ENCODE measurements around the gene TBC1D10A. TPM values are rescaled to one million over a fixed set of nuclear protein-coding genes. Genes with fewer than 3 reads are reported as not detected.

The TBC1D10A gene
- total and polyA plus RNA-seq, 9 donors = 6.2 to 11.3 (median 8.4) TPM

DNA sequence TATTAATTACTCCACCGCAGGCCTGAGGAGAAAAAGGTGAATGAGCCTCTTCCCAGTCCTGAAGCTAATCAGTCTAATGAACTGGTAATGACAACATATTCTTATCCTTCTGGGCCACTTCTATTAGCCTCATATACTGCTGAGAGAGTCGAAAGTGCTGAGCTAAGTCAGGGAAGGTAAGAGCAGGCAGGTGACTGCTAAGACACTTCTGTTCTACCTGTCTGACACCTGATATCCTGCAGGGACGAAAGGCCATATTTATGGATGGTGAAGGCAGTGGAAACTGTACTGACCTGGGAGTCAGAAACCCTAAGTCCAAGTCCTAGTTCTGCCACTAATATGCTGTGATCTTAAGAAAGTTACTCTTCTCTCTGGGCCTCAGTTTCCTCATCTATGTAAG is 3.5 kb downstream of the TBC1D10A start:
- H3K4me3 ChIP-seq (ENCODE audit: low read length) = no peak overlapping the region
- H3K4me1 ChIP-seq (ENCODE audit: control insufficient read depth, insufficient read depth, low read length) = peaks cover 35% of the 10 kb centered on the region
- peaks cover 12% of the 10 kb centered on the region for H3K36me3 ChIP-seq (ENCODE audit: control insufficient read depth, insufficient read depth, low read length)
- no peak overlapping the region for H3K27ac ChIP-seq (ENCODE audit: low read length)
- H3K27me3 ChIP-seq (ENCODE audit: control insufficient read depth, insufficient read depth, low read length) = no peaks in the 10 kb centered on the region
- WGBS (ENCODE audit: insufficient coverage) = 100% methylated on average over 1 of the region's 3 CpGs
- no peaks in the 10 kb centered on the region for H3K9me3 ChIP-seq (replicated peaks; ENCODE audit: control insufficient read depth, low read depth, low read length)
- no peak for DNase-seq

DNA sequence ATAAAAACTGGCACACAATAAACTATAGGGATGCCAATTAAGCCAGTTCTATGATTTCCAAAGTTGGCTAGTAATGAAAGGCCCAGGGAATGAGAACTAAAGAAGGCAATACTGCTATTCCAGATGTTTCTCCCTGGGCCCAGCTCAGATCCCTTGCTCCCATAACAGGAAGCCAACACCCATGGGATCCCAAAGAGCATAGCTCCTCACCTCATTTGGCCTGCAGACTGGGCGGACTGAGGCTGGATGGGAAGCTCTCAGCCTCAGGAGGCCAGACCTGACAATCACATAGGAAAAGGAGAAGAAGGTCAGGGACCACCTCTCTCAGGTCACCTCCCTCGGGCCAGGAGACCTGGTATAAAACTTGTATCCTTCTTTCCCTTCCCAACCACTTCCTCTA is 5.3 kb downstream of the TBC1D10A start:
- 90% methylated on average over 2 of the region's 2 CpGs for WGBS (ENCODE audit: insufficient coverage)
- peaks cover 12% of the 10 kb centered on the region for H3K36me3 ChIP-seq (ENCODE audit: control insufficient read depth, insufficient read depth, low read length)
- no peaks in the 10 kb centered on the region for H3K27me3 ChIP-seq (ENCODE audit: control insufficient read depth, insufficient read depth, low read length)
- H3K4me1 ChIP-seq (ENCODE audit: control insufficient read depth, insufficient read depth, low read length) = peaks cover 30% of the 10 kb centered on the region
- no peak for DNase-seq
- no peak overlapping the region for H3K27ac ChIP-seq (ENCODE audit: low read length)
- H3K9me3 ChIP-seq (replicated peaks; ENCODE audit: control insufficient read depth, low read depth, low read length) = no peaks in the 10 kb centered on the region
- H3K4me3 ChIP-seq (ENCODE audit: low read length) = no peak overlapping the region

DNA sequence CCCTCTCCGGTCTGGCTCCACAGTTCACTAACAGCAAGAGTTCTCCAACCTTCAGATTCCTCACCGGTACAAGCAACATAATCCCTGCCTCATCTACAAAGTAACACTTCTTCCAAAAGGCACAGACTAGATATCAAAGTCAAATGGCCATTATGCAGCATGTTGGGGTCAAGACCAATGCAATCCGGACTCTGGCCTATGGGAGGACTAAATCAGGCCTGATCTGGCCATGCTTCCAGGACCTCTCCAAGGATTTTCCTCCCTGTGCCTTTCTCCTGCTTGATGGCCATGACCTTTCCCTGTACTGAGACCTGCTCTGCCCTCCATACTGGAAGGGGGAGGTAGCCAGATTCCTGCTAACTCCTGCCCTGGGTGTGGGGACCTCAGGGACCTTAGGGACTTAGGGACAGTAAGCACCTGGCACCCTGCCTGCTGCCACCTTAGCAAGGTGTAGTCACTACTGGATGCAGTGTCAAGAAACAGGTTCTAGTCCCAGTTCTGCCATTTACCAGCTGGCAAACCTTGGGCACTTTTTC is 6.7 kb downstream of the TBC1D10A start:
- Histone ChIP-seq H3K4me1 (ENCODE audit: control insufficient read depth, insufficient read depth, low read length) (peaks cover 18% of the 10 kb centered on the region), H3K4me3 (ENCODE audit: low read length) (no peak overlapping the region), H3K27me3 (ENCODE audit: control insufficient read depth, insufficient read depth, low read length) (no peaks in the 10 kb centered on the region), H3K27ac (ENCODE audit: low read length) (no peak overlapping the region), H3K9me3 (replicated peaks; ENCODE audit: control insufficient read depth, low read depth, low read length) (no peaks in the 10 kb centered on the region), H3K36me3 (ENCODE audit: control insufficient read depth, insufficient read depth, low read length) (peaks cover 12% of the 10 kb centered on the region)
- WGBS (ENCODE audit: insufficient coverage) = 88% methylated on average over 2 of the region's 3 CpGs
- DNase-seq = no peak

DNA sequence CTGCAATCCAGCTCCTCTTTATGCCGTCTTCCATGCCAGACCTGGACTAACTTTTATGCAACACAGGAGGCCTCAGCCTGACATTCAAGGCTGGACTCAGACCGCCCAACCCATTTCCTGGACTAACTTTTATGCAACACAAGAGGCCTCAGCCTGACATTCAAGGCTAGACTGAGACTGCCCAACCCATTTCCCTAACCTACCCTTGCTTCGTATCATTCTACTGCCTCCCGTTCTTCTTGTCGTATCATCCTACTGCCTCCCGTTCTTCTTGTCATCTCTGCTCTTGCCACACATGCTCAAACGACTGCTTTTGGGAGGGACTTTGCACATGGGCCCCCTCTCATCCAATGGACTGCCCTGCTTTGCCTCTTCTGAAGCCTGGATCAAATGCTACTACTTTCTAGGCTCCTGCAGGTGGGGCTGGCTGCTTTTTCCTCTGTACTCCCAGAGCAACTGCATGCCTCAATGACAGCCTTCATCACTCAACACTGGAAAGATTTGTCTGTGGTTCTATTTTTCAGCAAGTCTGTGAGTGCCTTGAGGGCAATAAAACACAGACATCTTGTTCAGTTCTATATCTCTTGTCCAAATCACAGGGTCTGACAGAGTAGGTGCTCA is 7.8 kb downstream of the TBC1D10A start:
- no peak overlapping the region for H3K4me3 ChIP-seq (ENCODE audit: low read length)
- no peak for DNase-seq
- no peak overlapping the region for H3K27ac ChIP-seq (ENCODE audit: low read length)
- WGBS (ENCODE audit: insufficient coverage) = 72% methylated on average over 7 of the region's 7 CpGs
- H3K27me3 ChIP-seq (ENCODE audit: control insufficient read depth, insufficient read depth, low read length) = no peaks in the 10 kb centered on the region
- H3K4me1 ChIP-seq (ENCODE audit: control insufficient read depth, insufficient read depth, low read length) = peaks cover 7% of the 10 kb centered on the region
- peaks cover 12% of the 10 kb centered on the region for H3K36me3 ChIP-seq (ENCODE audit: control insufficient read depth, insufficient read depth, low read length)
- H3K9me3 ChIP-seq (replicated peaks; ENCODE audit: control insufficient read depth, low read depth, low read length) = no peaks in the 10 kb centered on the region

DNA sequence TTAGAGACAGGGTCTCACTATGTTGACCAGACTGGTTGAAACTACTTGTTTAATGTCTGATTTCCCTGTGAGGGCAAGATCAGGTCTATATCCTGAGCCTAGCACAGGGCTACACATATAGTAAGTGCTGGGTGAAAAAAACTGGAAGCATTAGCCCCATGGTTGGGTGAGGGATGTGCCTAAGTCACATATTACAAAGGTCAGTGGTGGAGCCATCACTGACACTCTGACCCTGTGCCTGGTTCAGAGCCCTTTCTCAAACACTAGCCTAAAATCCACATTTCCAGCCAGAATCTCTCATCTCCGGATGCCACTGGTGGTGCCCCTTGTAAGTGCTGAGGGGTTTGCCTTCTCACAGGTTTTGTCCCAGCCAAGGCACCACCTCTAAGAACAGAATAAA is 9.0 kb downstream of the TBC1D10A start:
- peaks cover 12% of the 10 kb centered on the region for H3K36me3 ChIP-seq (ENCODE audit: control insufficient read depth, insufficient read depth, low read length)
- H3K9me3 ChIP-seq (replicated peaks; ENCODE audit: control insufficient read depth, low read depth, low read length) = no peaks in the 10 kb centered on the region
- no peak overlapping the region for H3K4me3 ChIP-seq (ENCODE audit: low read length)
- no peak overlapping the region for H3K27ac ChIP-seq (ENCODE audit: low read length)
- DNase-seq = no peak
- peaks cover 6% of the 10 kb centered on the region for H3K4me1 ChIP-seq (ENCODE audit: control insufficient read depth, insufficient read depth, low read length)
- no CpG with 5 or more reads among the region's 1 CpG for WGBS (ENCODE audit: insufficient coverage)
- H3K27me3 ChIP-seq (ENCODE audit: control insufficient read depth, insufficient read depth, low read length) = no peaks in the 10 kb centered on the region

DNA sequence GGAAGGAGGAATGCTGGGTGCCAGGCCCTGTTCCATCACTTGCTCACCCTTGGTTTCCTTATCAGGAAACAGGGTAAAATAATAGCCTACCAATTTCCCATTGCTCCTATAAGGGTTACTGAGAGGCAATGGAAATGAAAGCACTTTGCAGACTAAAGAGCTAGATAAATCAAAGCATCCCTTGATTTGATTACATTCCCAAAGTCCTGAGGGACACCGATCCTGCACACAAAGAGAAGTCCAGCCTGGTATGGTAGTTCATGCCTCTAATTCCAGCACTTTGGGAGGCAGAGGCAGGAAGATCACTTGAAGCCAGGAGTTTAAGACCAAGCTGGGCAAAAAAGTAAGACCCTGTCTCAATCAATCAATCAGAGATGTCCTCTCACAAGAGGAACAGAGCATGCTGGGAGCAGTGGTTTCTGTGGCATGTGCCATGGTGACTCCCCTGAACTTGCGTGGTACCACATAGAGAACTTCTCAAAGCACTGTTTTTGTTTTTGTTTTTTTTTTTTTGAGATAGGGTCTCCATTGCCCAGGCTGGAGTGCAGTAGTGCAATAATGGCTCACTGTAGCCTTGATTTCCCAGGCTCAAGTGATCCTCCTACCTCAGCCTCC is 10.7 kb downstream of the TBC1D10A start:
- Histone ChIP-seq H3K9me3 (replicated peaks; ENCODE audit: control insufficient read depth, low read depth, low read length) (no peaks in the 10 kb centered on the region), H3K27ac (ENCODE audit: low read length) (no peak overlapping the region)
- WGBS (ENCODE audit: insufficient coverage) = no CpG with 5 or more reads among the region's 2 CpGs

DNA sequence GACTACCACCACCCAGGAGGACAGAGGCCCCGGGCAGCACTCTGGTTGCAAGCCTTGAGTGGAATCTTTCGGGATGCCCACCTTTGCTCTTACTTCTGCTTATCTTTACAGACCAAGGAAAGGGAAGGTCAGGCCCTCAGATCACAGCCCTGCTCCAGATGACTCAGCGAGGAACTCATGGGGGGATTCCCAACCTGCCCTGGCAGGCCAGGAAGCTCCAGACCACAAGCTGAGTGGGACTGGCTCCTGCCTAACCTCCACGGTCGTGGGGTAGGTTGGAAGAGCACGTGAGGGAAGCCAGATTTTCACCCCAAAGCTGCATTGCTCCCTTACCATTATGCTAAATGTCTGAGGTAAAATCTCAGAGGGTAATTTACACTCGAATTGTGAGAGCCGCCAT is 11.8 kb downstream of the TBC1D10A start:
- Histone ChIP-seq H3K9me3 (replicated peaks; ENCODE audit: control insufficient read depth, low read depth, low read length) (no peaks in the 10 kb centered on the region), H3K4me3 (ENCODE audit: low read length) (no peak overlapping the region), H3K27ac (ENCODE audit: low read length) (no peak overlapping the region), H3K36me3 (ENCODE audit: control insufficient read depth, insufficient read depth, low read length) (peaks cover 7% of the 10 kb centered on the region), H3K27me3 (ENCODE audit: control insufficient read depth, insufficient read depth, low read length) (no peaks in the 10 kb centered on the region), H3K4me1 (ENCODE audit: control insufficient read depth, insufficient read depth, low read length) (peaks cover 14% of the 10 kb centered on the region)
- DNase-seq = no peak
- 83% methylated on average over 3 of the region's 8 CpGs for WGBS (ENCODE audit: insufficient coverage)

More for the DNA sequence above, 10.7 kb downstream of the TBC1D10A start:
- DNase-seq = no peak
- peaks cover 8% of the 10 kb centered on the region for H3K4me1 ChIP-seq (ENCODE audit: control insufficient read depth, insufficient read depth, low read length)
- H3K4me3 ChIP-seq (ENCODE audit: low read length) = no peak overlapping the region
- H3K27me3 ChIP-seq (ENCODE audit: control insufficient read depth, insufficient read depth, low read length) = no peaks in the 10 kb centered on the region
- peaks cover 11% of the 10 kb centered on the region for H3K36me3 ChIP-seq (ENCODE audit: control insufficient read depth, insufficient read depth, low read length)

DNA sequence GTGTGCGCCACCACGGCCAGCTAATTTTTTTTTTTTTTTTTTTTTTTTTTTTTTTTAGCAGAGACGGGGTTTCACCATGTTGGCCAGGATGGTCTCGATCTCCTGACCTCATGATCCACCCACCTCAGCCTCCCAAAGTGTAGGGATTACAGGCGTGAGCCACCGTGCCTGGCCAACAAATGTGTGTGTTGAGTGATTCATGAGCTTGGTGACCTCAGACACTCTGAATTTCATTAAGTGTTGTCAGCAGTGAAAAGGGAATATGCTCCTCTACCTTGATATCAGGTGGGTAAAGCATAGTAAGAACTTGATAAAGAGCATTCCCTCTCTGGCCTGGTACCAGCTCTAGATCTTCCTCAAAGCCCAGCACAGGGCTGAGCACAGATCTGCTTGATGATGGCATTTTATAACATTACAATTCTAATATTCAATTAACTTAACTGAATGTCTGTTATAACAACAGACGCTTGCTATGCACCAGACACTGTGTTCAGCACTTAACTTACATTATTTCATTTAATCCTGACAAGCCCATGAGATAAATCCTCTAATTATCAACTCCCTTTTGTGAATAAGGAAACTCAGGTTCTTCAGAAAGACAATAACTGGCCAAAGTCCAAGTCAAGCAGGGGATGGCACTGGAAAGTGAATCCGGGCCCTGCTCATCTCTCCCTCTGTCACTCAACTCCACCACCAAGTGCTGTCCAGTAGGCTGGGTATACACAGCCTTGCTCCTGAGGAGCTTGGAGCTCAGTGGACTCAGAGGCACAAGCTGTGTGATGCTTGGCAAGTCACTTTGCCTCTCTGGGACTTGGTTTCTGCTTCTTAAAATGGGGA is 13.0 kb downstream of the TBC1D10A start:
- H3K9me3 ChIP-seq (replicated peaks; ENCODE audit: control insufficient read depth, low read depth, low read length) = no peaks in the 10 kb centered on the region
- WGBS (ENCODE audit: insufficient coverage) = no CpG with 5 or more reads among the region's 8 CpGs
- H3K27me3 ChIP-seq (ENCODE audit: control insufficient read depth, insufficient read depth, low read length) = no peaks in the 10 kb centered on the region
- H3K36me3 ChIP-seq (ENCODE audit: control insufficient read depth, insufficient read depth, low read length) = no peaks in the 10 kb centered on the region
- H3K4me1 ChIP-seq (ENCODE audit: control insufficient read depth, insufficient read depth, low read length) = peaks cover 17% of the 10 kb centered on the region
- H3K4me3 ChIP-seq (ENCODE audit: low read length) = no peak overlapping the region
- DNase-seq = no peak
- H3K27ac ChIP-seq (ENCODE audit: low read length) = no peak overlapping the region

DNA sequence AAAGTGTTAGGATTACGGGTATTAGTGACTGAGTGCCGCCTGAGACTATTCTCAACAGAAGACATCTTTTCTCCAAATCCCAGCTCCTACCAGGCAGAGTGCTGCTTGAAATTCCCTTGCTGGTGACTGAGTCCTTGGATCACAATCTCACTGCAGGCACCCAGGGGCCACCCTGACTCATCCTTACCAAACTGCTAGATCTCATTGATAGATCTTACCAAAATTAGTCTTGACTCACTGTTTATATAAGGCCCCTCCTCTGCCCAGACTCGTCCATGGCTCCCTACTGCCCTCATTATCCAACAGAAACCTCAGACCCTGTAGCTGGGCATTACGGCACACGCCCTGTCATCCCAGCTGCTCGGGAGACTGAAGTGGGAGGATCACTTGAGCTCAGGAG is 14.7 kb downstream of the TBC1D10A start:
- no peaks in the 10 kb centered on the region for H3K9me3 ChIP-seq (replicated peaks; ENCODE audit: control insufficient read depth, low read depth, low read length)
- no peak for DNase-seq
- H3K27me3 ChIP-seq (ENCODE audit: control insufficient read depth, insufficient read depth, low read length) = no peaks in the 10 kb centered on the region
- WGBS (ENCODE audit: insufficient coverage) = 90% methylated on average over 4 of the region's 6 CpGs
- no peaks in the 10 kb centered on the region for H3K36me3 ChIP-seq (ENCODE audit: control insufficient read depth, insufficient read depth, low read length)
- no peak overlapping the region for H3K4me3 ChIP-seq (ENCODE audit: low read length)
- no peak overlapping the region for H3K27ac ChIP-seq (ENCODE audit: low read length)
- H3K4me1 ChIP-seq (ENCODE audit: control insufficient read depth, insufficient read depth, low read length) = peaks cover 22% of the 10 kb centered on the region

Data from muscle of leg (tissue), 11 donors.